GM06990 (cell line): ENCODE results near the gene FBXW4.

Source experiments
- DNase-seq: peaks from one replicate; pipeline ENCODE4 v3.0.0-alpha.2; 2011; ENCODE audit not compliant: insufficient read length; ENCODE audit errors: extremely low read depth
- H3K27me3 ChIP-seq: replicated peaks from 2 replicates; pipeline ENCODE4 v1.6.0; 2011; ENCODE audit warnings: low read length; ENCODE audit not compliant: control insufficient read depth, insufficient read depth
- H3K36me3 ChIP-seq: 2 replicates; pipeline ENCODE4 v1.5.1; 2011; ENCODE audit warnings: low read length; ENCODE audit not compliant: control insufficient read depth, insufficient read depth
- H3K4me3 ChIP-seq: replicated peaks from 2 replicates; pipeline ENCODE4 v1.5.1; 2011; ENCODE audit warnings: low read depth, mild to moderate bottlenecking, control low read depth, low read length
- CTCF ChIP-seq: IDR thresholded peaks from 2 replicates; pipeline ENCODE4 v1.5.1; 2011; ENCODE audit warnings: low read length, control low read depth, mild to moderate bottlenecking, inconsistent platforms; ENCODE audit not compliant: insufficient read depth, poor library complexity, severe bottlenecking

Gene FBXW4

DNA sequence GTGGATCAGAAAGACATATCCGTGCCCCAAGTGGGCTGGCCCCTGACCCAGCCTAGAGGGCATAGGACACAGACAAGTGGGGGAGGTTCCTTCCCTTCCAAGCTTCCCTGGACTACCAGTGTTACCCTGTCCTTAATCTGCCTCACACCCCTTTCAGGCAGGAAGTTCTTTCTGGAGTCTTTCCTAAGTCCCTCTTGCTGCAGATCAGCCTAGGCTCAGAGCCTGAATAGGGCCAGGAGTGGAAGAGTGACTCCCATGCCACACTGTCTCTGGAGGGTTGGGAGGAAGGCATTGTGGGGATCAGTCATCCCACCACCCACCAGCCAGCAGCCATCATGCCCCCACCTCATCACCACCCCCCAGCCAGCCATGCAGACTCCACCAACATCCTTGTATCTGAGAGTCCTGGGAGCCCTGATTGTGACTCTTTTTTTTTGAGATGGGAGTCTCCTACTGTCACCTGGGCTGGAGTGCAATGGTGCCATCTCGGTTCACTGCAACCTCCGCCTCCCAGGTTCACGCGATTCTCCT is 129.5 kb downstream of the FBXW4 start:
- DNase-seq, result no peak
- Histone ChIP-seq H3K27me3 (no peaks in the 10 kb centered on the region; the same call in none of the 2 replicates), H3K36me3 (no peaks in the 10 kb centered on the region), H3K4me3 (no peak overlapping the region)
- no peak for TF ChIP-seq CTCF

- Histone ChIP-seq H3K27me3 (no peaks in the 10 kb centered on the region; the same call in none of the 2 replicates), H3K36me3 (no peaks in the 10 kb centered on the region), H3K4me3 (no peak overlapping the region)
- TF ChIP-seq CTCF, result no peak
- DNase-seq, result no peak
Observed at GRCh38 chr10:101564490-101564991, 130.4 kb downstream of the FBXW4 start.

DNA sequence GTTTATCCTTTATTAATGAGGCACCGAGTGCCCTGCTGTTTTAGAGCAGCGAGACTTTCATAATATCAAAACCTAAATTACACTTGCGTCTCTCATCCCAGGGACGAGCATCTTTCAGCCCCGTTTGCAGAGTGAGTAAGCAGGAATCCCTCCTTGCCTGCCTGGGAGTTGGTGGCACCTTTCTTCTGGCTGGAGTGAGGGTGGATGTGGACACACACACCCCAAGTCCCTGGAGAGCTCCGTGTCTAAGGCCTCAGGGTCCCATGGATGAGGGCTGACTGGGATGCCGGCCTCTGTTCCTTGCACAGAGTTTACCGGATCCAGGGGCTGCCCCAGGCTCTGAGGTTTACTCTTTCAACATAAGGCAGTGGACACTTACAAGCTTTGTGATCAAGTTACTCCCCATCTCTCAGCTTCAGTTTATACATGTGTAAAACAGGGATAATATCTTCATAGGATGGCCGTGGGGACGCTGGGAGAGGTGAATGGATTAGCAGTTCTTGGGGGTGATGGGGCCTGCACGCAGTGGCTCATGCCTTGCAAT is 131.4 kb downstream of the FBXW4 start:
- TF ChIP-seq CTCF, result no peak
- no peak for DNase-seq
- H3K27me3 ChIP-seq, result no peaks in the 10 kb centered on the region; the same call in none of the 2 replicates
- H3K36me3 ChIP-seq, result no peaks in the 10 kb centered on the region
- no peak overlapping the region for H3K4me3 ChIP-seq

DNA sequence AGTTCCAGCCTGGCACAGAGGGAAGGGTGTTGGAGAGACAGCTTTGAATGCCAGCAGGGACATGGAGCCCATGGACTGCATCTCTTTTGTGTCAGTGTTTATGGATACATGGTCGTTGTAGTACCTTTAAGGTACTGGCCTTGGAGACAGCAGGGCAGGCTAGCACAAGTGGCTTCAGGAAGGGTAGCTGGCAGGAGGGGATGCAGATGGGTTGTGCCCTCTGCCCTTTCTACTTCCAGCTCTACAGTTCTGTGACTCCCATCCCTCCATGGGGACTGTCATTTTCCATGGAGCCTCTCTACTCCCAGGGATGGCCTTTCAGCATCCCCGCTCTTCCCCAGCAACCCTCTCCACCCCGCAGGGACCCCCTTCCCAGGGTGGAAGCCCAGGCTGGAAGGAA is 132.0 kb downstream of the FBXW4 start:
- H3K36me3 ChIP-seq, result no peaks in the 10 kb centered on the region
- H3K4me3 ChIP-seq, result no peak overlapping the region
- no peaks in the 10 kb centered on the region; the same call in none of the 2 replicates for H3K27me3 ChIP-seq
- no peak for DNase-seq
- no peak for TF ChIP-seq CTCF

DNA sequence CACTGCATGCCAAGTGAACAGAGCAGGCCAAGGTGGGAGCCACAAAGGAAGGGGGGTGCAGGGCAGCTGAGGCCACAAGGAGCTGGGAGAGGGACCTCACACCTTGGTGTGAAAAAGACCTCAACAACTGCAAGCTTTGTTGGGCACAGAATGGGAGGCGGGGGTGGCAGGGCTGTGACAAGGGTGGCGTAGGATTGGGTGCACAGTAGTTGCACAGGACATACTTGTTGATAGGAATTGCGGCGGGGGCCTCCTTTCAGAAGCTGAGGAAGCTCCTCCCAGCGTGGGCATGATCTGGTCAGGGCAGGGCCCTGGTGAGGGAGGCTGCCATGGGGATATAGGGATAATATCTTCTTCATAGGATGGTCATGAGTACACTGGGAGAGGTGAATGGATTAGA is 132.7 kb downstream of the FBXW4 start:
- H3K27me3 ChIP-seq, result no peaks in the 10 kb centered on the region; the same call in none of the 2 replicates
- no peak for TF ChIP-seq CTCF
- DNase-seq, result no peak
- no peak overlapping the region for H3K4me3 ChIP-seq
- H3K36me3 ChIP-seq, result no peaks in the 10 kb centered on the region
